Upper lobe of right lung (tissue), 1 donor: ENCODE results near the gene PAQR5. TPM values are rescaled to one million over a fixed set of nuclear protein-coding genes. Genes with fewer than 3 reads are reported as not detected.

Source experiments
- ATAC-seq: fragments of 200-7000 bp; cut with Tn5 transposase; one replicate; pipeline ENCODE4 v1.9.1; 2020; ENCODE audit warnings: mild to moderate bottlenecking, moderate library complexity
- DNase-seq: peaks from one replicate; pipeline ENCODE4 v3.0.0-alpha.2; 2020
- H3K27ac ChIP-seq: fragments of 200-600 bp; one replicate; pipeline ENCODE4 v1.8.0; 2022
- H3K27me3 ChIP-seq: fragments of 200-600 bp; one replicate; pipeline ENCODE4 v1.8.0; 2022; ENCODE audit warnings: mild to moderate bottlenecking
- H3K36me3 ChIP-seq: fragments of 200-600 bp; one replicate; pipeline ENCODE4 v1.8.0; 2022
- H3K4me1 ChIP-seq: fragments of 200-600 bp; one replicate; pipeline ENCODE4 v1.8.0; 2022
- H3K4me3 ChIP-seq: fragments of 200-600 bp; one replicate; pipeline ENCODE4 v1.8.0; 2022; ENCODE audit warnings: mild to moderate bottlenecking
- H3K9me3 ChIP-seq: fragments of 200-600 bp; one replicate; pipeline ENCODE4 v1.8.0; 2022
- intact Hi-C: fragments of 100-400 bp; cut with DNase I; formaldehyde crosslinking; loops from one replicate; pipeline ENCODE4 v1.11.0; 2022
- total RNA-seq: library from RNA; stranded (reverse); fragmentation: NEBNext Ultra II Directional; extraction: Animal tissue kit (Norgen Biotek cat#: 25700); gene quantifications from one replicate; pipeline ENCODE4 v1.2.1, GENCODE V29; 2021
- TF ChIP-seq, protein P1 (sequence below): fragments of 200-600 bp; IDR thresholded peaks from one replicate; pipeline ENCODE4 v1.8.0; 2022; ENCODE audit warnings: antibody characterized with exemption
- donor health status: DM: no; HTN: yes; CAD: no; lungs with severe emphysema.

The PAQR5 gene
- total RNA-seq, 1 donor from 2014 or later: 37.9 TPM

GRCh38 chr15:69410248-69410874 lies 111.6 kb downstream of the PAQR5 start:
- Histone ChIP-seq H3K27me3 (no peaks in the 10 kb centered on the region), H3K9me3 (no peaks in the 10 kb centered on the region), H3K27ac (no peak overlapping the region), H3K4me1 (no peaks in the 10 kb centered on the region), H3K36me3 (no peaks in the 10 kb centered on the region), H3K4me3 (no peak overlapping the region)
- ATAC-seq (peak; percentile 5), DNase-seq (no peak)
- TF ChIP-seq, protein P1, sequence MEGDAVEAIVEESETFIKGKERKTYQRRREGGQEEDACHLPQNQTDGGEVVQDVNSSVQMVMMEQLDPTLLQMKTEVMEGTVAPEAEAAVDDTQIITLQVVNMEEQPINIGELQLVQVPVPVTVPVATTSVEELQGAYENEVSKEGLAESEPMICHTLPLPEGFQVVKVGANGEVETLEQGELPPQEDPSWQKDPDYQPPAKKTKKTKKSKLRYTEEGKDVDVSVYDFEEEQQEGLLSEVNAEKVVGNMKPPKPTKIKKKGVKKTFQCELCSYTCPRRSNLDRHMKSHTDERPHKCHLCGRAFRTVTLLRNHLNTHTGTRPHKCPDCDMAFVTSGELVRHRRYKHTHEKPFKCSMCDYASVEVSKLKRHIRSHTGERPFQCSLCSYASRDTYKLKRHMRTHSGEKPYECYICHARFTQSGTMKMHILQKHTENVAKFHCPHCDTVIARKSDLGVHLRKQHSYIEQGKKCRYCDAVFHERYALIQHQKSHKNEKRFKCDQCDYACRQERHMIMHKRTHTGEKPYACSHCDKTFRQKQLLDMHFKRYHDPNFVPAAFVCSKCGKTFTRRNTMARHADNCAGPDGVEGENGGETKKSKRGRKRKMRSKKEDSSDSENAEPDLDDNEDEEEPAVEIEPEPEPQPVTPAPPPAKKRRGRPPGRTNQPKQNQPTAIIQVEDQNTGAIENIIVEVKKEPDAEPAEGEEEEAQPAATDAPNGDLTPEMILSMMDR: peak; percentile 6
- intact Hi-C loops: no loop called here

- no peak overlapping the region for H3K4me3 ChIP-seq
- no peaks in the 10 kb centered on the region for H3K4me1 ChIP-seq
- H3K27ac ChIP-seq: no peak overlapping the region
- TF ChIP-seq, protein P1: no peak
- no peaks in the 10 kb centered on the region for H3K36me3 ChIP-seq
- intact Hi-C loops: no loop called here
- no peaks in the 10 kb centered on the region for H3K9me3 ChIP-seq
- DNase-seq (no peak), ATAC-seq (no peak)
- no peaks in the 10 kb centered on the region for H3K27me3 ChIP-seq
Observed at GRCh38 chr15:69412274-69412673, 113.6 kb downstream of the PAQR5 start.

DNA sequence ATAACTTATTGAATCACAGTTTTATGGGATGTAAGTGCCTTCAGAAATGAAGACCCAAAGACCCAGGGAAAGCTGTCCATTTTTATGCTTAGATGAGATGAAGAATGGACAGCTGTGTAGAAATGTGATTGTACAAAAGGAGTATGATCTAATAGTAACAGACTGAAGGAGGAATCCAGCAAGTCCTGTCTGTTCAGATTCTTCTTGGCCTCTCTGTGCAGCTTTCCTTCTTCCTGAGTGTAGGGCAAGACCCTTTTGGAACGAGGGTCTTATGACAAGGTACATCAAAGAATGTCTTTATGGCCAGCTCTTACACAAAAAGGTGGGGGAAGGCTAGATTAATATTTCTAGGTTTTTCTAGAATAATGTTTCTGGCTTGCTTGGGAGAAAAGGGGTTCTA lies 114.0 kb downstream of the PAQR5 start:
- no peak overlapping the region for H3K27ac ChIP-seq
- no peak overlapping the region for H3K4me3 ChIP-seq
- H3K9me3 ChIP-seq: no peaks in the 10 kb centered on the region
- no peaks in the 10 kb centered on the region for H3K27me3 ChIP-seq
- no peaks in the 10 kb centered on the region for H3K4me1 ChIP-seq
- intact Hi-C loops: no loop called here
- DNase-seq (no peak), ATAC-seq (no peak)
- TF ChIP-seq, protein P1: no peak
- no peaks in the 10 kb centered on the region for H3K36me3 ChIP-seq

DNA sequence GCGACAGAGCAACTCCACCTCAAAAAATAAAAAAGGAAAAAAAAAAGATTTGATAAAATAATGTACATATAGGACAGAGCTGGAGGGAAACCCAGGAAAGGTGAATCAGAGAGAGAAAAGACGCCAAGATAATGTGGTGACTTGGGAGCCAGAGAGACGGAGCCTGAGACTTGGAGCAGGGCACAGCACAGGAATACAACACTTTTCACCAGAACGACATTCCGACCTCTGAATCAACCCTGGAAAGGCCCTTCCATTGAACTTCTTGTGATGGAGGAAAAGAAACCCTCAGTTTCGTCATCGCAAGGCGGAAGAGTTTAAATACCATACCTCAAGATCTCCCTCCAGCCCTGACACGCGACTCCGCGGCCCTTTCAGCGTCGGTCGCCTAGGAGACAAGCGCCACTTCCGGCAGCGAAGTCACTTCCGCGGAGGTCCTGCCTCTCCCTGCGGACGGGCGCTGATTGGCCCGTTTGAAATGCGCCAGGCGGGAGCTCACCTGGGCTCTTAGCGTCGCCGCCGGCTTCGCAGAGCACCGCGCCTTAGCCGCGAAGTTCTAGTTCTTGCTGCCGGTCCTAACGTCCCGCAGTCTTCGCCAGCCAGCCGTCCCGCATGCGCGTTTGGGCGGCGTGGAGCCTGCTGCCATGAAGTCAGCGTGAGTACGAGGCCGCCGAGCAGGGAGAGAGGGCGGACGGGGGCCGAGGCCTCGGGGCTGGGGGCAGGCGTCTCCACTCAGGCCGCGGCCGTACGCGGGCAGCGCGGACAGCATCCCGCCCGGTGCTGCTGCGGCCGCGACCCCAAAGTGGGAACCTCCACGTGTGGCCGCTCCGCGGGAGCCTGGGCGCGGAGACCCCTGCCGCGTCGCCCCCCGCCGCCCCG lies 115.3 kb downstream of the PAQR5 start, which contains the start of gene KIF23:
Gene KIF23, plus strand, starts transcription at position 528 of the 879 bp plus-strand sequence. Its CDS starts 117 bp downstream, at position 645.
- H3K4me1 ChIP-seq: no peaks in the 10 kb centered on the region
- no peaks in the 10 kb centered on the region for H3K9me3 ChIP-seq
- H3K36me3 ChIP-seq: no peaks in the 10 kb centered on the region
- H3K4me3 ChIP-seq: peak within 1 kb of the TSS; percentile 80
- DNase-seq: peak; percentile 95
- H3K27ac ChIP-seq: peak within 1 kb of the TSS; percentile 9
- intact Hi-C loops: no loop called here
- ATAC-seq: peak; percentile 98
- no peaks in the 10 kb centered on the region for H3K27me3 ChIP-seq
- TF ChIP-seq, protein P1: no peak

DNA sequence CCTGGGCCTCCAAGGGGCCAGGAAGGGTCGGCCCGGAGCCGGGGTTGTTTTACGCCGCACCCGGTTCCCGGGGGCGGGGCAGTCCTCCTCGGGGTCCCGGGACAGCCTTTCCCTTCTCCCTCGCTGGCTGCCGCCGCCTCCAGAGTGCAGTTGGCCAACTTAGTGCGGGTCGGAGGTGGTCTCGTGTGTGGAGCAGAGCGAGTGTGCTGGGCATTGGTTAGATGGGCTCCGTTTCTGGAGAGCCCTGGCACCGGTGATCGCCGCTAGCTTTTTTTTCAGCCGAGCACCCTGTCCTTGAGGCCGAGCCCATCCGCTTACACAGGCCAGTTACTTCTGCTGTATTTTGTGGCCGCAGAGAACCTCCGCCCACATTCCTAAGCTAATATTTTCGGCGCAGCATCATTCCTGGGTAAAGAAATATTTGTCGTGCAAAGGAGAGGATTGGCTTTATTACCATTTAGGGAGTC lies 116.0 kb downstream of the PAQR5 start:
- H3K27ac ChIP-seq: peak overlapping the region; percentile 9
- intact Hi-C loops: no loop called here
- DNase-seq: no peak

More for the DNA sequence above, 116.0 kb downstream of the PAQR5 start:
- peak; percentile 76 for ATAC-seq
- no peaks in the 10 kb centered on the region for H3K9me3 ChIP-seq
- no peaks in the 10 kb centered on the region for H3K4me1 ChIP-seq
- peak overlapping the region; percentile 80 for H3K4me3 ChIP-seq
- no peaks in the 10 kb centered on the region for H3K36me3 ChIP-seq
- H3K27me3 ChIP-seq: no peaks in the 10 kb centered on the region
- TF ChIP-seq, protein P1: no peak
